ENCODE measurements around the gene PIM3. TPM values are rescaled to one million over a fixed set of nuclear protein-coding genes. Genes with fewer than 3 reads are reported as not detected.

The PIM3 gene
- total and polyA plus RNA-seq, 2 of the 8 experiments (the other 6 are each of a cell fraction or from before 2014, with no cell fraction given) = 22.6 to 30.0 TPM

DNA sequence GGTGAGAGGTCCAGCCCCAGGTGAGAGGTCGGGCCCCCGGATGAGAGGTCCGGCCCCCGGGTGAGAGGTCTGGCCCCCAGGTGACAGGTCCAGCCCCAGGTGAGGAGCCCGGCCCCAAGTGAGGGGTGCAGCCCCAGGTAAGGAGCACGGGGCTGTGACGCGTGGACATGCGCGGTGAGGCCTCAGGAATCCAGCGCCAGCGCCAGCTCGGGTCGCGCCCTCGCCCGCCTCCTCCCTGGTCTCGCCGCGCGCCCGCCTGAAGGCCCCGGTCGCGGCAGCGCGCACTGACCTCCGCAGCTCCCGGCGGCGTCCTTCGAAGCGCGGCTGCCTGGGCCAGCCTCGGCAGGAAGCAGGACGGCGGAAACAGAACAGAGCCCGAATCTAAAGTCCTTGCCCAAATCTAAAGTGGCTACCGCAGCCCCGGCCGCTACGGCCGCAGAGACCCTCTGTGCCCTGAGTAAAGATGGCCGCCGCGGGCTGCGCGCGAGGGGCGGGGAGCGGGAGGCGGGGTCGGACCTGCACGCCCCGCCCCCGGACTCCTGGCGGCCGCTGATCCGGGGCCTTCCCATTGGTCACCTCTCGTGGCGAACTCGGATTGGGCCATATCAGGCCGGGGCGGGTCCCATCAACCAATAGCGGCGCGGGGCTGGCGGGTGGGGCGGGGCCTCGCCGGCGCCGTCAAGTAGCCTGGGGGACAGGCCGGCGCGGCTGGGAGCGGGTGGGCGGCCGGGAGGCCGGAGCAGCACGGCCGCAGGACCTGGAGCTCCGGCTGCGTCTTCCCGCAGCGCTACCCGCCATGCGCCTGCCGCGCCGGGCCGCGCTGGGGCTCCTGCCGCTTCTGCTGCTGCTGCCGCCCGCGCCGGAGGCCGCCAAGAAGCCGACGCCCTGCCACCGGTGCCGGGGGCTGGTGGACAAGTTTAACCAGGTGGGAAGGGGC, 42.3 kb upstream of the PIM3 start, which contains the start of the genes ALG12 and CRELD2 (continued):
- no peak for TF ChIP-seq RFX5 (IDR thresholded peaks at IDR 0.05; ENCODE audit: borderline replicate concordance, low read depth, low read length)
- TF ChIP-seq SP1 (IDR thresholded peaks at IDR 0.05; ENCODE audit: low read depth, low read length) = peak; percentile 64
- no peak for TF ChIP-seq JUN (IDR thresholded peaks at IDR 0.05; ENCODE audit: low read depth, low read length)
- no peak for TF ChIP-seq SAP30 (IDR thresholded peaks at IDR 0.05; ENCODE audit: insufficient read depth, insufficient replicate concordance, low read length)
- peak; percentile 49 for TF ChIP-seq CHD2 (IDR thresholded peaks at IDR 0.05; ENCODE audit: low read length)
- no peak for TF ChIP-seq CBX5 (IDR thresholded peaks at IDR 0.05; ENCODE audit: low read depth, low read length)
- no peak for TF ChIP-seq EGR1 (IDR thresholded peaks at IDR 0.05; ENCODE audit: borderline replicate concordance, low read depth, low read length)
- TF ChIP-seq TBP (IDR thresholded peaks at IDR 0.05; ENCODE audit: low read depth, low read length) = no peak
- TF ChIP-seq TCF12 (IDR thresholded peaks at IDR 0.05; ENCODE audit: low read depth, low read length) = no peak
- TF ChIP-seq, protein P1, sequence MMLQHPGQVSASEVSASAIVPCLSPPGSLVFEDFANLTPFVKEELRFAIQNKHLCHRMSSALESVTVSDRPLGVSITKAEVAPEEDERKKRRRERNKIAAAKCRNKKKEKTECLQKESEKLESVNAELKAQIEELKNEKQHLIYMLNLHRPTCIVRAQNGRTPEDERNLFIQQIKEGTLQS (IDR thresholded peaks at IDR 0.05; ENCODE audit: insufficient read depth, low read depth, low read length) = no peak
- peak; percentile 42; the same call in 1 of the 2 replicates for TF ChIP-seq TAF1 (IDR thresholded peaks at IDR 0.05; ENCODE audit: low read depth, low read length)
- TF ChIP-seq RBBP5 (IDR thresholded peaks at IDR 0.05; ENCODE audit: borderline replicate concordance, low read depth, low read length) = peak; percentile 43; the same call in 1 of the 2 replicates
- TF ChIP-seq SUZ12 (IDR thresholded peaks at IDR 0.05; ENCODE audit: low read length) = no peak
- peak; percentile 47 to 72; a peak in 2 of 4 replicates for TF ChIP-seq SIN3A (conservative IDR thresholded peaks at IDR 0.05 in 1 of 2, IDR thresholded peaks at IDR 0.05 in 1 of 2; ENCODE audit: low read depth in 1 of 2, low read length in 2 of 2)
- no peak for TF ChIP-seq CTBP2 (IDR thresholded peaks at IDR 0.05; ENCODE audit: borderline replicate concordance, insufficient read depth, insufficient read length, low read length)
- no peak for TF ChIP-seq POU5F1 (IDR thresholded peaks at IDR 0.05; ENCODE audit: low read depth, low read length)
- TF ChIP-seq BCL11A (IDR thresholded peaks at IDR 0.05; ENCODE audit: low read depth in 2 of 2, low read length in 2 of 2) = no peak
- TF ChIP-seq ASH2L (IDR thresholded peaks at IDR 0.05; ENCODE audit: low read length) = peak; percentile 77
- no peak for TF ChIP-seq FOSL1 (IDR thresholded peaks at IDR 0.05; ENCODE audit: insufficient read depth, low read depth, low read length)
- TF ChIP-seq NRF1 (IDR thresholded peaks at IDR 0.05; ENCODE audit: low read depth, low read length) = peak; percentile 56
- TF ChIP-seq CBX8 (IDR thresholded peaks at IDR 0.05; ENCODE audit: borderline replicate concordance, low read depth, low read length) = no peak
- TF ChIP-seq CREB1 (IDR thresholded peaks at IDR 0.05) = peak; percentile 87
- TF ChIP-seq TAF7 (optimal IDR thresholded peaks at IDR 0.05; ENCODE audit: borderline replicate concordance, low read depth, low read length) = no peak

All from H1 (cell line).